CD4-positive, alpha-beta T cell treated with Interferon gamma for 1 hour (primary cell): Measurements from ENCODE around the gene CXCL11.
"Not testable (repeated sequence)": the region's sequence is repeated elsewhere in the genome, so short reads cannot be mapped to it uniquely, and the experiment has no call there.

ENCODE experiments used
- DNase-seq: peaks from one replicate; pipeline ENCODE4 v3.0.0-alpha.2; 2020

CXCL11 gene

DNA sequence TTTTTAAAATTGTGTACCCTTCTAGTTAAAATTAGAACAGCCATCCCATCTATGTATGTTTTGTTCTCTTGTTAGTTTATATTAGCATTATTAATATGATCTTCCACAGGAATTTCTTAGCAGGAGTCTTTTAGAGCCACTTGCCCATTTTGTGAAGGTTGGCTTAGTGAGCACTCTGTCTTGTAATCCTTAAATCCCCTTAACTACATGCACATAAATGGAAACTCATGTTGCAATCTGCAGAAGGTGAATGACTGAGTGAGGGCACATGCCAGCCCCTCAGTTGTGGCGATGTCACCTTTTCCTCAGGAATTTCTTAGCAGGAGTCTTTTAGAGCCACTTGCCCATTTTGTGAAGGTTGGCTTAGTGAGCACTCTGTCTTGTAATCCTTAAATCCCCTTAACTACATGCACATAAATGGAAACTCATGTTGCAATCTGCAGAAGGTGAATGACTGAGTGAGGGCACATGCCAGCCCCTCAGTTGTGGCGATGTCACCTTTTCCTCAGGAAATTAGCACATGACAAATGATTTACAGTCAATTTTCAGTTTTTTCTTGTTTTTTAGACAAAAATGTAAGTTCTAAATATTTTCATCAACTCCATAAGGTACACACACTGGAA, 37.2 kb downstream of the CXCL11 start:
- not testable (repeated sequence) for DNase-seq

- DNase-seq, result no peak
Measured at GRCh38 chr4:75997946-75998345, 37.9 kb downstream of the CXCL11 start.

DNA sequence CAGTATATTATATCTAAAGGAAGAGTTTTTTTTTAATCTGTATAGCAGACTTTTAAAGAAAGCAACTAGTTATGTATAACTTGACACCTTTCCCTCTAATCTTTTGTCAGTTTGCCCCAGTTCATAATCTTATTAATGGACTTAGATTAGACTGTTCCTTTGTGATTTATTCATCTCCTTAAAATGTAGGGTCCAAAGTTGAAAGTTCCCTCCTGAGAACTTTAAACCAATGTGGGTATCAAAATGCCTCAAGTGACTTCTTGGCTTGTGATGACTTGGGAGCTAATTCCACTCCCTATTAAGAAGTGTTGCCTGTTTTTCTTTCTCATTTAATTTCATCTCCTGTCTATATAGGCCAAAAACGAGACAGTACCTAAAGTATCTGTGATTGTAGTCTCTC, 38.8 kb downstream of the CXCL11 start:
- DNase-seq, result no peak

DNA sequence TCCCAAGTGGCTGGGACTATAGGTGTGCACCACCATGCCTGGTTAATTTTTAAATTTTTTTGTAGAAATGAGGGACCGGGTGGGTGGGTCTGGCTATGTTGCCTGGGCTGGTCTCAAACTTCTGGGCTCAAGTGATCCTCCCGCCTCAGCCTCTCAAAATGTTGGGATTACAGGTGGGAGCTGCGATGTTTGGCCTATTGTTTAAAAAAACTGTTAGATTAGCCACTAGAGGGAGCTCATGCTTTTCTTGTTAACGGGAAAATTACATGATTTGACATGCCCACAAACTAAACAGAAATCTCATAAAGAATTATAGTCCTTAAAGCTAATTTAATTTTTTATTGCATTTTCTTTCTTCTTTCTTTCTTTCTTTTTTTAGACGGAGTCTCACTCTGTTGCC, 40.1 kb downstream of the CXCL11 start:
- no peak for DNase-seq

GRCh38 chr4:75992462-75992861, 43.4 kb downstream of the CXCL11 start:
- DNase-seq, result no peak

DNA sequence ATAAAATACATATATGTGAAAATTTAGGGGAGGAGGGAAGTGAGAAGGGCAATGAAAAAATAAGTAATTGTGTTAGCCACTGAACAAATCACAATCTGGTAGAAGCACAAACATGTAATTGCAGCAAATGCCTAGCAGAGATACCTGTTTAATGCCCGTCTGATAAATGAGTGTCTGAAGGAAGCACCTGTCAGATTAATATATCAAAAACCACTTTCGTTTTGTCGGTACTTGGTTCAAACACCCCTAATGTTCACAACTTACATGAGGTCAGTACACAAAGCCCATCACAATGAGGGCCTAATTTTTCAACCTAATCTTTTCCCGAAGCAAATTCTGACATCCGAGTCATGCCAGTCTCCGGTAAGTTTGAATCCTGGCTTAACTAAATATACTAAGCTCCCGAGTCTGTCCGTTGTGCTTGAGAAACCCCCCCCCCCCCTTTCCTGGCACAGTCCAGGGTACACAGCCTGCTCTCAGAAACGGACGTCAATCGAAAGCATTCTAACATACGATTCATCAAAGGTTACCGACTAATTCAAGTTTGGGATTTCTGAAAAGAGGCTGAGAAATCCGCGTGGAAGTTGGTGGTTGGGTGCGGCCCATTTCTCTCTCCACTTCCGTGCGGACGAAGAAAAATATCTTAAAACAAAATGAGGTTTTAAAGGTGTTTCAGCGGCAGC, 45.9 kb downstream of the CXCL11 start:
- DNase-seq, result no peak

GRCh38 chr4:75985116-75985515, 50.8 kb downstream of the CXCL11 start:
- no peak for DNase-seq
